Endothelial cell of umbilical vein (primary cell): Measurements from ENCODE around the gene KIF24.

Experiments used
- JUN ChIP-seq: IDR thresholded peaks from 2 replicates; pipeline ENCODE4 v1.6.1; 2011; ENCODE audit warnings: borderline replicate concordance, low read depth; ENCODE audit not compliant: insufficient read length, insufficient read depth
- MYC ChIP-seq: IDR thresholded peaks from one replicate; pipeline ENCODE4 v1.6.1; 2011; ENCODE audit warnings: mild to moderate bottlenecking, low read depth, low read length
- POLR2AphosphoS5 ChIP-seq: IDR thresholded peaks from 2 replicates; pipeline ENCODE4 v1.6.1; 2012; ENCODE audit warnings: low read depth, mild to moderate bottlenecking, control low read depth, low read length, moderate library complexity; ENCODE audit not compliant: insufficient read depth

- no peak for TF ChIP-seq POLR2AphosphoS5
- no peak for TF ChIP-seq MYC
- no peak for TF ChIP-seq JUN
Observed at GRCh38 chr9:34291023-34291422, 38.0 kb downstream of the KIF24 start.
